GM21529 (cell line): Measurements from ENCODE around the gene DTNBP1.

Experiments used
- ATAC-seq: cut with Tn5 transposase; IDR thresholded peaks from one replicate; pipeline ENCODE4 v1.9.1; 2021; ENCODE audit not compliant: unreplicated experiment

Gene DTNBP1

GRCh38 chr6:15504581-15505350 lies 158.1 kb downstream of the DTNBP1 start:
- no peak for ATAC-seq

- no peak for ATAC-seq
Measured at GRCh38 chr6:15504040-15504495, 158.8 kb downstream of the DTNBP1 start.

- ATAC-seq, result no peak
Measured at GRCh38 chr6:15503346-15503680, 159.5 kb downstream of the DTNBP1 start.

GRCh38 chr6:15502446-15503345 lies 160.1 kb downstream of the DTNBP1 start:
- ATAC-seq, result no peak

GRCh38 chr6:15501826-15502445 lies 160.9 kb downstream of the DTNBP1 start:
- ATAC-seq, result no peak

GRCh38 chr6:15500901-15501825 lies 161.7 kb downstream of the DTNBP1 start:
- no peak for ATAC-seq

GRCh38 chr6:15500078-15500740 lies 162.6 kb downstream of the DTNBP1 start:
- no peak for ATAC-seq

- no peak for ATAC-seq
Measured at GRCh38 chr6:15499591-15499990, 163.2 kb downstream of the DTNBP1 start.

- ATAC-seq, result no peak
Measured at GRCh38 chr6:15499125-15499524, 163.7 kb downstream of the DTNBP1 start.

GRCh38 chr6:15498640-15499039 lies 164.2 kb downstream of the DTNBP1 start:
- no peak for ATAC-seq

- ATAC-seq, result no peak
Measured at GRCh38 chr6:15496345-15497131, 166.3 kb downstream of the DTNBP1 start.

- ATAC-seq, result no peak
Measured at GRCh38 chr6:15495375-15495901, 167.4 kb downstream of the DTNBP1 start.

- no peak for ATAC-seq
Measured at GRCh38 chr6:15493437-15494168, 169.2 kb downstream of the DTNBP1 start.

GRCh38 chr6:15491986-15492269 lies 170.9 kb downstream of the DTNBP1 start:
- no peak for ATAC-seq

GRCh38 chr6:15491255-15491985 lies 171.4 kb downstream of the DTNBP1 start:
- ATAC-seq, result no peak

GRCh38 chr6:15490242-15491100 lies 172.4 kb downstream of the DTNBP1 start:
- ATAC-seq, result no peak
